Measurements from ENCODE around the gene IL17RC. TPM values are rescaled to one million over a fixed set of nuclear protein-coding genes. Genes with fewer than 3 reads are reported as not detected.

IL17RC gene
- total RNA-seq, 4 donors from 2014 or later: 26.3 to 99.3 (median 82.1) TPM

DNA sequence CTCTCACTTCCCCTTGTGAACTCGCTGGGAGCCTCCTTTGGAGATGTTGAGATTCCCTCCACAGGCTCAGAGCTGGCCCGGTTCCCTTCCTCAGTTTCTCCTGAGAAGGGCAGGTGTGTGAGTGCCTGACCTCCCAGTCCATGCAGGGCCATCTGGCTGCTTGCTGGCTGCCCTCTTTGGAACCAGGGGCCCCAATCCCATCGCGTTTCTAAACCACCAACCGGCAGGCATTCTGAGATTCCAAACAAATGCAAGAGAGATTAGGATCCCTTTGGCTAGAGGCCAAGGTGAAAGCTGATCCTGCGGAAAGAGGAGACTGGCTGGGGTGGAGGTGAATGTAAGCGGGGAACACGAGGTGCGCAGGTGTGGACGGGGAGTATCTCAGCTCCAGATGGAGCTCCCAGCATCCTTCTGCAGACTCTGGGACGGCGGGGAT, 38.2 kb downstream of the IL17RC start:
- TF ChIP-seq, protein P1, sequence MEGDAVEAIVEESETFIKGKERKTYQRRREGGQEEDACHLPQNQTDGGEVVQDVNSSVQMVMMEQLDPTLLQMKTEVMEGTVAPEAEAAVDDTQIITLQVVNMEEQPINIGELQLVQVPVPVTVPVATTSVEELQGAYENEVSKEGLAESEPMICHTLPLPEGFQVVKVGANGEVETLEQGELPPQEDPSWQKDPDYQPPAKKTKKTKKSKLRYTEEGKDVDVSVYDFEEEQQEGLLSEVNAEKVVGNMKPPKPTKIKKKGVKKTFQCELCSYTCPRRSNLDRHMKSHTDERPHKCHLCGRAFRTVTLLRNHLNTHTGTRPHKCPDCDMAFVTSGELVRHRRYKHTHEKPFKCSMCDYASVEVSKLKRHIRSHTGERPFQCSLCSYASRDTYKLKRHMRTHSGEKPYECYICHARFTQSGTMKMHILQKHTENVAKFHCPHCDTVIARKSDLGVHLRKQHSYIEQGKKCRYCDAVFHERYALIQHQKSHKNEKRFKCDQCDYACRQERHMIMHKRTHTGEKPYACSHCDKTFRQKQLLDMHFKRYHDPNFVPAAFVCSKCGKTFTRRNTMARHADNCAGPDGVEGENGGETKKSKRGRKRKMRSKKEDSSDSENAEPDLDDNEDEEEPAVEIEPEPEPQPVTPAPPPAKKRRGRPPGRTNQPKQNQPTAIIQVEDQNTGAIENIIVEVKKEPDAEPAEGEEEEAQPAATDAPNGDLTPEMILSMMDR (IDR thresholded peaks at IDR 0.05; ENCODE audit: low read depth): no peak

DNA sequence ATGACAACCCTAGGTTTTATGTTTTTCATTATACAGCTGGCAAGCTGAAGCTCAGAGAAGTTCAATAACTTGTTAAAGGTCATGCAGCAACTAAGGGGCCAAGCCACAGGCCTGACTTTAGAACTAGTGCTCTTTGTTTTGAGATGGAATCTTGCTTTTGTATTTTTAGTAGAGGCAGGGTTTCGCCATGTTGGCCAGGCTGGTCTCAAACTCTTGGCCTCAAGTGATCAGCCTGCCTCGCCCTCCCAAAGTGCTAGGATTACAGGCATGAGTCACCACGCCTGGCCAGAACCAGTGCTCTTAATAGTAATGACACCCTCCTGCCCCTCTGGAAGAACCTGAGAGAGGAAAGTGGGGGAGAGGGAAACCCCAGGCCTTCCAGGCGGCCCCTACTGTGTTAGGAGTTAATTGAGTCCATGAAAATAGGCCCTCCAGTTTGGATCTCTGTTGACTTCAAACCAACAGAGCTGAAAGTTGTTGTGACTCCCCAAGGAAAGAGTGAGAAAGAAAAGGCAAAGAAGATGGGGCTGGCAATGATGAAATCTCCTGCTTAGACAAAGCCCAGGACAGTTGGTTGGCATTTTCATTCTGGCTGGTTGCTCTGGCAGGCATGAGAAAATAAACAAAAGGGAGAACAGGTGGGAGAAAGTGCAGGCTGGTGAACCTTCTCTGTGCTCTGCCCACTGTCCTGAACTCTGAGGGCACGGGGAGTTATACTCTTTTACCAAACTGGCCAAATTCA, 38.9 kb downstream of the IL17RC start:
- TF ChIP-seq, protein P1 (IDR thresholded peaks at IDR 0.05; ENCODE audit: low read depth): no peak

DNA sequence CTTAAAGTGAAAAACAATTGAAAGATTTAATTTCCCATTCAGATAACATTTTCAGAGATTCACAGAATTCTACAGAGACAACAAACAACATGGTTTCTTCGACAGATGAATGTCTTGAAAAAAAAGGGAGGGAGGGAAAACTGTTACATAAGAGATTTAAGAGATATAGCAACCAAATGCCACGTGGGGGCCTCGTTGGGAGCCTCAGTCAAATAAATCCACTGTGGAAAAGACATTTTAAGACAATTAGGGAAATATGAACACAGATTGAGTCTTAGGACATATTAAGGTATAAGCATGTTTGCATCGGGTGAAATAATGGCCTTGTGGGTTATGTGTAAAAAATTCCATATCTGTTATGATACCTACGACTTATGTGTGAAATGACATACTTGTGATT, 40.3 kb downstream of the IL17RC start:
- TF ChIP-seq, protein P1 (IDR thresholded peaks at IDR 0.05; ENCODE audit: low read depth): no peak

DNA sequence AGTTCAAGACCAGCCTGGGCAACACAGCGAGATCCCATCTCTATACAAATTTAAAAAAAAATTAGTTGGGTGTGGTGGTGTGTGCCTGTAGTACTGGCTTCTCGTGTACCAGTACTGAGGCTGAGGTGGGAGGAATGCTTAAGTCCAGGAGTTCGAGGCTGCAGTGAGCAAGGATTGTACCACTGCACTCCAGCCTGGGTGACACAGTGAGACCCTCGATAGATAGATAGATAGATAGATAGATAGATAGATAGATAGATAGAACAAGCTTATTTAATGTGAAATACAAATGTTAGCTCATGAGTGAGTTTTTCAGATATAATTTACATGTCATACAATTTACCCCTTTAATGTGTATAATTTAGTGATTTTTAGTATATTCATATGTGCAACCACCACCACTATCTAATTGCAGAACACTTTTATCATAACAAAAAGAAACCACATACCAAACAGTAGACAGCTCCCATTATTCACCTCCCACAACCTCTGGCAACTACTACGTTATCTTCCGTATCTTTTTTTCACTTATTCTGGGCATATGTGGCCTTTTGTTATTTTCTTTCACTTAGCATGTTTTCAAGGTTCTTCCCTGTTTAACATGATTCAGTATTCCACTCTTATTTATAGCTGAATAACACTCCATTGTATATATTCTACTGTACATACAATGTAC, 48.4 kb downstream of the IL17RC start:
- TF ChIP-seq, protein P1 (IDR thresholded peaks at IDR 0.05; ENCODE audit: low read depth): no peak

DNA sequence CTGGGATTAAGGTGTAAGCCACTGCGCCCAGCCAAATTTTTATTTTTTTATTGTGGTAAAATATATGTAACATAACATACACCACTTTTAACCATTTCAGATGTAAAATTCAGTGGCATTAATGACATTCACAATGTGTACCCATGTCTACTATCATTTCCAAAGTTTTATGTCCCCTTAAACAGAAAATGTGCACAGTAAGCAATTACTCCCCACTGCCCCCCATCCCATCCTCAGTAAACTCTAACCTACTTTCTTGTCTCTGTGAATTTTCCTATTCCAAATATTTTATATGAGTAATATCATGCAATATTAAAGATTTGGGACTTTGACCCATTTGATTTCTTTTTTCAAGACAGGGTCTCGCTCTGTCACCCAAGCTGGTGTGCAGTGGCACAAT, 49.9 kb downstream of the IL17RC start:
- TF ChIP-seq, protein P1 (IDR thresholded peaks at IDR 0.05; ENCODE audit: low read depth): no peak

DNA sequence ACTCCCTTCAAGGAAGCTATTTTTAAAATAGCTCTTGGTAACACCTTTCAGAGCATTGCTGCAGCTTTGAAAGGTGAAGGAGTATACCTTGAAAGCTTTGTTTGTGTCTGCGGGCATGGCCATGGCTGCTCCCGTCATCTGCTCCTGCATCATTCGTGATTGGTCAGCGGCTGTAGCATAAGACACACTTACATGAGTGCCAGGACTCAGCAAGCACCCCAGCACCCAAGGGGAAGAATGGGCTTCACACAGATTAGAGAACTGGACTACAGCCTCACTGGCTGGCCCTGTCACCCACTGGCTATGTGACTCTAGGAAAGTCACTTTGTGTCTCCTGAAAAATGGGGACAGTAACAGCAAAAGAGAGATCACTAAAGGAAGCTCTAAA, 52.7 kb downstream of the IL17RC start:
- TF ChIP-seq, protein P1 (IDR thresholded peaks at IDR 0.05; ENCODE audit: low read depth): no peak

DNA sequence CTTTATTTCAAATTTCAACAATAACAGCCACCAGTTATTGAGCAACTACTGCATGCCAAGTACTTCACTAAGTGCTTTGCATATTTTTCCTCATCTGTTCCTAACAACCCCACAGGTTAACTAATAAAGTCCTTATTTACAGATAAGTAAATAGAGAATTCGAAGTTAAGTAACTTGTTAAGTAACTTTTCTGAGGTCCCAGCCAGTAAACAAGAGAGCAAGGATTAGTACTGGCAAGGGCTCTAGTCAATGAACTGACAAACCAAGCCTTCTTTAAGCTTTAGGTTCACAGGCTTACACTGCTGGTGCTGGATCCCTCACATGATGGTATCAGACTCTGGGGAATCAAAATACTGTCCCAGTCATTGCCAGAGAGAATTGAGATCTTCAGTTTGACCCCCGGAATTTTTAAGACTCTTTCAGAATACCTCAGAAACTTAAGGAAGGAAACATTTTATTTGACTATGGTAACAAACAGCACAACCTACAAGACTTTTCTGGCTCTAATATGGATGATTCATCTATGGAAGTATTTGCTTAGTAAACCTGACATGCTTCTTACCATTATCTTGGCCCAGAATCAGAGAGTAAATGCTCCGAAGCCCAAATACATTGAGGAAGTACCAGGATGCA, 53.2 kb downstream of the IL17RC start:
- TF ChIP-seq, protein P1 (IDR thresholded peaks at IDR 0.05; ENCODE audit: low read depth): no peak

Data from subcutaneous adipose tissue (tissue), 4 donors.